Central memory CD4-positive, alpha-beta T cell (primary cell): ENCODE results near the gene RAB5B.

Experiments
- DNase-seq: peaks from one replicate; pipeline ENCODE4 v3.0.0; 2022
- total RNA-seq, 3 experiments: gene quantifications; one replicate each; lab custom pipeline; 2026; lab: John Stamatoyannopoulos, UW

RAB5B gene
- 46.9 to 120 (median 52.0) reads per million in 3 experiments for total RNA-seq

DNA sequence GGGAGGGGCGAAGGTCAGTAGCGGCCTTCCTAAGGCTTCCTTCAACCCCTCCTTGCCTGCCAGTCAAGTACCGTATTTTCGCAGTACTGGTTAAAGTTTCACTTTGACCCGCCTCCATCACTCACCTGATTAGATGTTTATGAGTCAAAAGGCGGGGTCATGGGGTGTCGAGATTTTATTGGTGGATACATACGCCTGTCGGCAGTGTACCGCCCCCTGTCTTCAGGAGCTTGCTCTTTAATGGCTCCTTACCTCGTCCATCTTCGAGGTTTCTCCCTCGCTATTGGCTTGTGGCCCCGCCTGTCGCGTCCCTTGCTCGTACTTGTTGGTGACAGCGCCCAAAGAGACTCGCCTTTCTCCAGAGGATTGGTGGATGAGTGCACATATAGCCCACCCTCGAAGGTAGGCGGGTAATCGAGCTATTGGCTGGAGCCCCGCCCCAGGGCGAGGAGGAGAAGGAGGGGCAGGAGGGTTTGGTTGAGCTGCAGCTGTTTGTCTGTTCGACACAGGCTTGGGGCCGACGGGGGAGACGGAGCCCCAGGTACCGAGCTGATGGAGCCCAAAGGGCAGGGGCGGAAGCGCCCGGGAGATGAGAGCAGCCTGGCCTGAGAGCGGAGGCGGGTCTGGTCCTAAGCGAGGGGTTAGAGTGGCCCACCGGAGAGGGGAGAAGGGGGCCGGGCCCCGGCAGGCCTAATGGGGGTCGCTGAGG lies at the start of gene RAB5B:
Gene RAB5B (plus strand): TSS at position 480 of the 709 bp plus-strand sequence. CDS start 12,883 bp downstream, outside the sequence.
- DNase-seq: peak; percentile 99

DNA sequence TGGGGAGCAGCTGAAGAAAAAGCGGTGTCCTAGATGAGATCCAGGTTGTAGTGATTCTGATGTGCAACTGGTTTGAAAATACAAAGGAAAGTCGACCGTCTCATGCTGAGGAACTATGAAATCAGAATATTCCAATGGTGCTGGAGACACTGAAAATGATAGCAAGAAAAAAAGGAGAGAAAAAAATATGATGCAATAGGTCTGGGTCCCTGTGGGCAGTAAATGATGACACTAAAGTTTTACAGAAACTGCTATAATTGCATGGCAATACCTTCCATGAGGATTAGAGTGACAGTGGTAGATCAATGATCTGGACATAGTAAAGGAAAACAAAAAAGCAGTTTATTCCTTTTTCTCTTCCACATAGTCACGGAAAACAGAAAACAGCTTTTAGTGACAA lies 48.5 kb upstream of the RAB5B start:
- no peak for DNase-seq

GRCh38 chr12:55925870-55926737 lies 47.8 kb upstream of the RAB5B start:
- DNase-seq: no peak

- DNase-seq: peak; percentile 83
Measured at GRCh38 chr12:55926738-55927587, 46.9 kb upstream of the RAB5B start.

DNA sequence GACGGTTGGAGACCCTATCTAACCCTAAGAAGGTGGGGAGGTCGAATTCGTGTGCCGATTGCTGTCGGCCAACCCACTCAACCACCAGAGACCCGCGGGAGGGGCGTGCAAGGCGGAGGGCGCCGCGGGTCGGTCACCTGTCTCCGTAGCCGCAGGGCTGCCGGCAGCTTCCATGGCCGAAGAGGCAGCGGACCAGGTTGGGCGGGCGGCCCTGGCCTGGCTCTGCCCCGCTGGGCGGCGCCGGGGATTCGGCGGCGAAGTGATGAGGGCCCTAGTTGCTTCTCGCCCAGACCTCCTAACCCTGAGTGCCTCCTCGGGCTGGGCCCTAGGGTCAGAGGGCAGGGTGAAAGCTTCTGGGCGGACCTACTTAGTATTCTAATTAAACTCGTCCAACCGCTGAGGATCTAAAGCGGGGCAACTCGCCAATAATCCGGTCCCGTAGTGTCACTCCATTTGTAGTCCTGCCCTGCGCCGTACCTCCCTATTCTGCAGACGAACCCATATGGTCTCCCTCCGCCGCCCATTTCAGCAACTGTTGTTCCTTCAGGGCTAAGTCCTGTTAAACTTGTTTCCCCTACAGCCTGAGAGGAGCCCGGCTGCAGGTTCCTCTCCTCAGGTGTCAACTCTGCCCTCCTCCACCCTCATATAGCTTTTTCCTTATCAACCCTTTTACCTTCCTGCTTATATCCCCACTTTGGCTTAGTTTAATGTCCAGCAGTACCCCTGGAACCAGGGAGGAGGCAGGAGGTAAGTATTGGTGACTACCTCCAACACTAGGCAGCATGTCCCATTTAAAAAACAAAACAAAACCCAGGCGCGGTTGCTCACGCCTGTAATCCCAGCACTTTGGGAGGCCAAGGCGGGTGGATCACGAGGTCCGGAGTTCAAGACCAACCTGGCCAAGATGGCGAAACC lies 46.0 kb upstream of the RAB5B start, which contains the start of gene PYM1:
Gene PYM1 (minus strand): TSS at position 307 of the 915 bp plus-strand sequence. CDS start 133 bp downstream, at position 174.
- DNase-seq: peak; percentile 56

GRCh38 chr12:55929306-55929791 lies 44.5 kb upstream of the RAB5B start:
- peak; percentile 96 for DNase-seq

- peak; percentile 68 for DNase-seq
Measured at GRCh38 chr12:55930771-55931316, 43.0 kb upstream of the RAB5B start, which contains the start of gene DGKA. Gene DGKA (plus strand): TSS chr12:55931162. CDS start chr12:55936504, 5,342 bp downstream.

DNA sequence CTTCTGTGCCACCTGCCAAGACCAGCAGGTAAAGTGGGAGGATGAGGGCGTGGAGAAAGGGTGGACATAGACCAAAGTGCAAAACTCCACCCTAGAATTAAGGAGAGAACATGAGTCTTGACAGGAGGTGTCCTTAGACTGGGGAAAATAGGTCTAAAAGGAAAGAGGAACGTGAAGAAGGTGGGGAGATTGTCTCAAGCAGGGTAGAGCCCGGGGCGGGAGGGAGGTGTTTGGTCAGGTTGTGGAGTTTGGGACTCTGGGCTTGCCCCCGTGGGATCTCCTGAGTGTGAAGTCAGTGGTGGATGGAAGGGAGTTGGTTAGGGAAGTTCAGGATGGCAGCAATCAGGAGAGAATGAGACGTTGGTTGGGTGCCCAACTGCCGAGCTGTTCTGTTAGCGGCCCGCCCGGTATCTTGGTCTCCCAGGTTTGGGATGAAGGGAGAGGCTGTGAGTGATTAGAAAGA lies 42.5 kb upstream of the RAB5B start:
- DNase-seq: no peak

GRCh38 chr12:55931780-55932550 lies 41.9 kb upstream of the RAB5B start:
- DNase-seq: no peak

DNA sequence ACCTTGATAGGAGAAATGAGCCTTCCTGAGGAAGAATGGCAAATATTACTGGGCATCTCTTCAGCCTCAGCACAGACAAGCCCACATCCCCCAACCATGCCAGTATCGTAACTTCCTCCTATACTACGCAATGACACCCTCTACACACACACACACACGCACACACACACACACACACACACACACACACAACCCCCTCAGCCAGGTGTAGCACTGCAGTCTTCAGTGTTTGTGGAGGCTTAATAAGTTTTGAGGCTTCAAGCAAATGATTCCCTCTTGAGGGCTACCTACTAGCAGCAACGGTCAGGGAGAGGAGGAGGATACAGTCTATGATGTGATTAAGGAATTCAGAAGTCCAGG lies 41.3 kb upstream of the RAB5B start:
- peak; percentile 52 for DNase-seq

DNA sequence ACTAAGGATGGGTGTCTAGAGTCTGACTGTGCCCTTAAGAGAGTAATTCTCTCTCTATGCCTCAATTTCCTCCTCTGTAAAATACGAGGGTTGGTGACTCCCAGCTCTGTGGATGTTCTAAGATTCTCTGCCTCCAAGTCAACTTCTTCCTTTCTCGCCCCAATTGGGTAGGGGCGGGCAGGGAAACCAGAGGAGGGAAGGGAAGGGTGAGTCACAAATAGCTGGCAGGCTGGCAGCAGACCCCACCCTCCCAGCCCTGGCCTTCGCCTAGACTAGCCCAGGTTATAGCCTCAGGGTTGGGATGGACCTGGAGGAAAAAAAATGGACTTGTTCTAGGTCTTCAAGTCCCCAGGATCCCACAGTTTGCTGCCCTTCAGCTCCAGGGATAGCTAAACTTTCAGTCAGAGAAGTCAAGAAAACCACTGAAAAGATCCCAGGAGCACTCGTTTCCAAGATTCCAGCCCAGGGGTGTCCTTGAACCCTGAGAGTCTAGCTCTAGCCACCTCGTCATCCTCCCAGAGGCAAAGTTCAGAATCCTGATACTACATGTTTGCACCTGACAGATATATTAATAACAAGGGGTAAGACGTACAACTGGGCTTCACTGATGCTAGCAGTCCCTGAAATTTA lies 40.6 kb upstream of the RAB5B start:
- no peak for DNase-seq

GRCh38 chr12:55933799-55934742 lies 39.8 kb upstream of the RAB5B start:
- no peak for DNase-seq

DNA sequence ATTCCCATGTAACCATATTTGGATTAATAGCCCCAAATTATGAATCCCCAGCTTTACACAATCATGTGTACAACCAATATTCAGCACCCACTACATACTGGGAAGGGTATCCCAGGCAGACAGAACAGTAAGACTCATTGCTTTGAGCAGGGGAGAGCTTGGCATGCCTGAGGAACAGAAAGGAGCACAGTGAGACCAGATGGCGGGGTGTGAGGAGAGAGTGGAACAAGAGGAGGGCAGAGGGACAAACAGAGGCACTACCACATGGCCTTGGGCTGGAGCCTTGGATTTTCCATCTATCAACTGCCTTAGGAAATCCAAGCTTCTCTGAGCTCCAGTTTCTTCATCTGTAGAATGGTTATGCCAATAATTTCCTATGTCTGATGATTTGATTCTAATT lies 39.1 kb upstream of the RAB5B start:
- DNase-seq: no peak

- DNase-seq: peak; percentile 18
Measured at GRCh38 chr12:55935738-55936151, 38.1 kb upstream of the RAB5B start.

GRCh38 chr12:55937981-55938380 lies 35.9 kb upstream of the RAB5B start:
- no peak for DNase-seq

DNA sequence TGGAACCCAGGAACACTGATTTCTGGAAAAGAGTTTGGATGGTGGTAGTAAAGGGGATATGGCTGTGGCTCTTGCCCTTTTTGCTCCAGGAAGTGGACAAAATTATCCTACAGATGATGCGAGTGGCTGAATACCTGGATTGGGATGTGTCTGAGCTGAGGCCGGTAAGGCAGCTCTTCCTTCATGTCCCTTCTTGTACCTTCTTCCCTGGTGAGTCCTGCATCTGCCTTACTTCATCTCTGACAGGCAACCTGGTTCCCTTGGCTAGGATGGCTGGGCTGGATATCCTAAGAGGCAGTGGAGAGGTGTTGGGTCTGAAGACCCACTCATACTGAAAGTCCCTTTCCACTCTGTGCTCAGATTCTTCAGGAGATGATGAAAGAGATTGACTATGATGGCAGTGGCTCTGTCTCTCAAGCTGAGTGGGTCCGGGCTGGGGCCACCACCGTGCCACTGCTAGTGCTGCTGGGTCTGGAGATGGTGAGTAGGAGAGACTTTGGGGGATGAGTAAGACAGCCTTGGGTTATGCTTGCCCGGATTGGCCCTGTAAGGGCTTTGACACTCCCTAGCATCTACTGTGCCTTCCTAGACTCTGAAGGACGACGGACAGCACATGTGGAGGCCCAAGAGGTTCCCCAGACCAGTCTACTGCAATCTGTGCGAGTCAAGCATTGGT lies 34.9 kb upstream of the RAB5B start:
- no peak for DNase-seq

DNA sequence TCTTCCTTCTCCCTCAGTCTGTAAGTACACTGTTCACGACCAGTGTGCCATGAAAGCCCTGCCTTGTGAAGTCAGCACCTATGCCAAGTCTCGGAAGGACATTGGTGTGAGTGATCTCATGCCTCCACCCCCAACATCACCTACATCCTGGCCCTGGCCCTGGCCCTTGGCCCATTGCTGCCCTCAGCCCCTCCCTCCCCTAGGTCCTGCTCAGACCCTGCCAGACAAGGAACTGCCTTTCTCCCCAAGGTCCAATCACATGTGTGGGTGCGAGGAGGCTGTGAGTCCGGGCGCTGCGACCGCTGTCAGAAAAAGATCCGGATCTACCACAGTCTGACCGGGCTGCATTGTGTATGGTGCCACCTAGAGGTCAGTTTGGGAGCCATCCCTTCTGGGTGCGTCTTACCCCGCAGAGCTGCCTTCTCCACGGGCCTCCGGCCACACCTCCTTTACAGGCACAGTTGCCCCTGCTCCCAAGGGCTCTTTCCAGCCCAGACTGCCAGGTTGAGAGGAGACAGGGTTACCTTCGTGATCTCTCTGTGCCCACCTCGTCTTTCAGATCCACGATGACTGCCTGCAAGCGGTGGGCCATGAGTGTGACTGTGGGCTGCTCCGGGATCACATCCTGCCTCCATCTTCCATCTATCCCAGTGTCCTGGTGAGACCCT lies 33.7 kb upstream of the RAB5B start:
- peak; percentile 79 for DNase-seq
